Activated CD4-positive, alpha-beta memory T cell treated with anti-CD3 and anti-CD28 coated beads, Interleukin-2, amount 10 ng/mL, durations not matched to agents 7 days and 5 days (primary cell): ENCODE data around the gene CDH13. TPM values are rescaled to one million over a fixed set of nuclear protein-coding genes. Genes with fewer than 3 reads are reported as not detected.

Source experiments
- CTCF ChIA-PET: fragments of 350-600 bp; sonication (Branson Sonifier 250); formaldehyde crosslinking; loops from one replicate; lab custom pipeline; 2021; ENCODE audit warnings: antibody characterized with exemption, inconsistent platforms; lab: Charles Lee
- POLR2A ChIA-PET: fragments of 350-600 bp; sonication (Branson Sonifier 250); formaldehyde crosslinking; loops from one replicate; lab custom pipeline; 2021; ENCODE audit warnings: antibody characterized with exemption; lab: Charles Lee
- DNase-seq: peaks from one replicate; pipeline ENCODE4 v3.0.0-alpha.2; 2020
- H3K27ac Mint-ChIP-seq: one replicate; pipeline ENCODE4 v1.8.0; 2021; ENCODE audit warnings: mild to moderate bottlenecking, mixed read lengths
- H3K27me3 Mint-ChIP-seq: one replicate; pipeline ENCODE4 v1.8.0; 2021; ENCODE audit warnings: mixed read lengths
- H3K36me3 Mint-ChIP-seq: one replicate; pipeline ENCODE4 v1.8.0; 2021; ENCODE audit warnings: low read depth, mixed read lengths
- H3K4me1 Mint-ChIP-seq: one replicate; pipeline ENCODE4 v1.8.0; 2021; ENCODE audit warnings: mixed read lengths
- H3K4me3 Mint-ChIP-seq: one replicate; pipeline ENCODE4 v1.8.0; 2021; ENCODE audit warnings: mild to moderate bottlenecking, mixed read lengths
- H3K9me3 Mint-ChIP-seq: one replicate; pipeline ENCODE4 v1.8.0; 2021; ENCODE audit warnings: mixed read lengths
- total RNA-seq, 2 experiments: library from RNA; stranded (reverse); gene quantifications; one replicate each; pipeline ENCODE4 v1.2.3, GENCODE V29; 2021

Gene CDH13
- total RNA-seq, 2 experiments from 2014 or later, result not detected

DNA sequence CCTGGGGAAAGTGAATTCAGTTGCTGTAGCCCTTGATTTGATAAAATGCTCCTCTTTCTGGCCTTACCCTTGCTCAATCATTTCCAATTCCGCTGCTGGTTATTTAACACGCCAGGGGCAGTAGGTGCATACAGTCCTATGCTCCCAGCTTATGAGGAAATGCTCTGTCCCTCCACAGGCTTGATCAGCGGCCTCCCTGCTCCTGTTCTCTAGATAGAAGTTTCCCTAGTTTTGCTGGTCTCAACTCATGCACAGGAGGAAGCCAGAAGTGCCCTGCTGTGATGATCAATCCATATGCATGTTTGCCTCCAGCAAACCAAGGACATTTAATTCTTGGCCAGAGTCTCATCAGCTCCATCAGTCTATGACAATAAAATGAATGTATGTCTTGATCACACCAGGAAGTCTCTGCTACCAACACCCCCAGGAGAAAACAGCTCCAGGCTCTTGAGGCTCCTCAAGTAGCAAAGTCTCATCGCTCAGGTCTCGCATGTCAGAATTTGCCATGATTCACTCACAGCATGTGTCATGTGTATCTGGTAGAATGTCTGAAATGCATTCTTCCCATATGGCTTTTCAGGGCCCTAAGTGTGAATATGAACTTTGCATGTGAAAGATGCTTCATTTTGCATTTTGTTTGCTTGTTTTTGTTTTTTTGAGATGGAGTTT lies 208.9 kb downstream of the CDH13 start:
- CTCF ChIA-PET, result no interaction called here
- no peaks in the 10 kb centered on the region for H3K4me1 Mint-ChIP-seq
- H3K9me3 Mint-ChIP-seq, result peaks cover under 1% of the 10 kb centered on the region
- H3K27me3 Mint-ChIP-seq, result no peaks in the 10 kb centered on the region
- POLR2A ChIA-PET, result no interaction called here
- H3K36me3 Mint-ChIP-seq, result no peaks in the 10 kb centered on the region
- no peak for DNase-seq
- H3K27ac Mint-ChIP-seq, result no peak overlapping the region
- H3K4me3 Mint-ChIP-seq, result no peak overlapping the region

- H3K4me1 Mint-ChIP-seq, result no peaks in the 10 kb centered on the region
- no peak overlapping the region for H3K4me3 Mint-ChIP-seq
- no peaks in the 10 kb centered on the region for H3K36me3 Mint-ChIP-seq
- CTCF ChIA-PET, result no interaction called here
- POLR2A ChIA-PET, result no interaction called here
- H3K9me3 Mint-ChIP-seq, result peaks cover 5% of the 10 kb centered on the region
- H3K27ac Mint-ChIP-seq, result no peak overlapping the region
- DNase-seq, result no peak
- H3K27me3 Mint-ChIP-seq, result no peaks in the 10 kb centered on the region
These were observed 214.3 kb downstream of the CDH13 start for GRCh38 chr16:82841108-82841507.

DNA sequence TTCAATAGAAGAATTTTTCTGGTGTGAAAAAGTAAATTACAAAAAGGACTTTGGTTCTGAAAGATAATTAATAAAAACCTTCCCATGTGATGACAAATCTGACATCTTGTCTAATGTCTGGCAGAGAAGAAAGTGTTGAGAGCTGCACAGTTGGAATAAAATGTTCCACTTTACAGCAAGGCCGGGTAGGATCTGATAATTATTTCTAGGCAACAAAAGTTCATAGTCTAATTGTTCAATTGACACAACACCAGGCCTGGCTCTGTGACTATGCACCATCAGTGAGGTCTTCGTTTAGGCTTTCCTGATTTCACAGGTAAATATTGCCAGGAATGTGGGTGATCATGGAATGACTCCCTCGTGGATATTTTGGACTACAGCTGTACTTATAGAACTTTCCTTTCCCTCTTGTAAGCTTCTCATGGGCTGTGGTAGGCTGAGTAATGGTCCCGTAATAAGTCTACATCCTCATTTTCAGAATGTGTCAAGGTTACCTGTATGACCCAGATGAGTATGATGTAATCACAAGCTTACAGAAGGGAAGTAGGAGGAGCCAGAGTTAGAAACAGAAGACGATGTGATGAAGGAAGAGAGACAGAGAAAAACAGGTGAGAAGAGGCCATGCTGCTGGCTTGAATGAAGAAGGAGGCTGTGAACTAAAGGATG lies 217.0 kb downstream of the CDH13 start:
- DNase-seq, result no peak
- no peak overlapping the region for H3K27ac Mint-ChIP-seq
- POLR2A ChIA-PET, result no interaction called here
- CTCF ChIA-PET, result no interaction called here
- no peak overlapping the region for H3K4me3 Mint-ChIP-seq
- no peaks in the 10 kb centered on the region for H3K4me1 Mint-ChIP-seq
- peaks cover 5% of the 10 kb centered on the region for H3K9me3 Mint-ChIP-seq
- H3K27me3 Mint-ChIP-seq, result no peaks in the 10 kb centered on the region
- H3K36me3 Mint-ChIP-seq, result no peaks in the 10 kb centered on the region

GRCh38 chr16:82845116-82845515 lies 218.3 kb downstream of the CDH13 start:
- Mint-ChIP-seq H3K4me3 (no peak overlapping the region), H3K4me1 (no peaks in the 10 kb centered on the region), H3K27me3 (no peaks in the 10 kb centered on the region), H3K9me3 (peaks cover 5% of the 10 kb centered on the region), H3K27ac (no peak overlapping the region), H3K36me3 (no peaks in the 10 kb centered on the region)
- POLR2A ChIA-PET, result no interaction called here
- DNase-seq, result no peak
- CTCF ChIA-PET, result interaction anchor here (0.6 kb wide), 1 partner anchor 1827 kb away, joined by 4 read pairs; no protein-coding TSS in a partner anchor

DNA sequence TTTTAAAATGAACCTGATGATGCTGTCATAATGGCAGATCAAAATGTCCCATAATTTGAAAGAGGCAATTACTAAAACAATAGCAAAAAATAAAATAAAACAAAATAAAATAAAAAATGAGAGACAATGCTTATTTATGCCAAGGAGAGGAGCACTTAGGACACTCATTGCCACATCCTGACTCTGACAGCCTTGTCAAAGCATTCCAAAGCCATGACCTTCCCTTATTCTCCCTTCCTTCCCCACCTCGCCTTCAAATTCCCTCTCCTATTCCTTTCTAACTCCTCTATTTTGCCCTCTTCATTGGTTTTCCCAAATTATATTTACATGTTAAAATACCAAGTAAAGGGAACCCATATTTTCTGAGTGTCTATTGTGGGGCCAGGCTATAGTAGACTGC lies 220.0 kb downstream of the CDH13 start:
- Mint-ChIP-seq H3K4me1 (no peaks in the 10 kb centered on the region), H3K27ac (no peak overlapping the region), H3K27me3 (peaks cover 2% of the 10 kb centered on the region), H3K4me3 (no peak overlapping the region), H3K9me3 (peaks cover 3% of the 10 kb centered on the region), H3K36me3 (no peaks in the 10 kb centered on the region)
- no peak for DNase-seq
- POLR2A ChIA-PET, result no interaction called here
- CTCF ChIA-PET, result no interaction called here

DNA sequence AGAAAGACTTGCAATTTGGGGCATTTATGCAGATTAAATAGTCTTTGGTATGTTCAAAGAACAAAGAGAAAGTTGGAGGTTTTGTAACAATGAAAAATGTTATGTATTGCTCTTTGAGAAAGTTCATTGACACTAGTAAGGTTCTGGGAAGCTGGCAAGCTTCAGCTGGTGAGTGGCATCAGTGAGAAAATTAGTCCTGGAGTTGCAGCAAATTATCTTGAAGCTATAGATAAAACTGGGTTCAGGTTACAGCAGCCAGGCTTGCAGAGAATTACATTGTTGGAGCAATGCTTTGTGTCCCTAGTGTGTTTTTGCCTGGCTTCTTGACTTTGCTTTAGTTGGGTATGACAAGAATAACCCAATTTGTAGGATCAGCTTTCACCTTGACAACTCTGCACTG lies 221.2 kb downstream of the CDH13 start:
- Mint-ChIP-seq H3K27me3 (peaks cover 3% of the 10 kb centered on the region), H3K4me1 (no peaks in the 10 kb centered on the region), H3K27ac (no peak overlapping the region), H3K36me3 (no peaks in the 10 kb centered on the region), H3K9me3 (peaks cover 3% of the 10 kb centered on the region), H3K4me3 (no peak overlapping the region)
- CTCF ChIA-PET, result no interaction called here
- POLR2A ChIA-PET, result no interaction called here
- DNase-seq, result no peak

GRCh38 chr16:82852388-82853008 lies 225.7 kb downstream of the CDH13 start:
- Mint-ChIP-seq H3K27ac (no peak overlapping the region), H3K4me3 (no peak overlapping the region), H3K4me1 (no peaks in the 10 kb centered on the region), H3K36me3 (no peaks in the 10 kb centered on the region), H3K27me3 (peaks cover 3% of the 10 kb centered on the region), H3K9me3 (peaks cover 2% of the 10 kb centered on the region)
- ChIA-PET CTCF (no interaction called here), POLR2A (no interaction called here)
- no peak for DNase-seq

- ChIA-PET POLR2A (no interaction called here), CTCF (no interaction called here)
- no peak overlapping the region for H3K4me3 Mint-ChIP-seq
- DNase-seq, result no peak
- peaks cover 4% of the 10 kb centered on the region for H3K9me3 Mint-ChIP-seq
- H3K27ac Mint-ChIP-seq, result no peak overlapping the region
- H3K27me3 Mint-ChIP-seq, result peaks cover 3% of the 10 kb centered on the region
- no peaks in the 10 kb centered on the region for H3K36me3 Mint-ChIP-seq
- no peaks in the 10 kb centered on the region for H3K4me1 Mint-ChIP-seq
These were observed 228.7 kb downstream of the CDH13 start for GRCh38 chr16:82855471-82855870.

DNA sequence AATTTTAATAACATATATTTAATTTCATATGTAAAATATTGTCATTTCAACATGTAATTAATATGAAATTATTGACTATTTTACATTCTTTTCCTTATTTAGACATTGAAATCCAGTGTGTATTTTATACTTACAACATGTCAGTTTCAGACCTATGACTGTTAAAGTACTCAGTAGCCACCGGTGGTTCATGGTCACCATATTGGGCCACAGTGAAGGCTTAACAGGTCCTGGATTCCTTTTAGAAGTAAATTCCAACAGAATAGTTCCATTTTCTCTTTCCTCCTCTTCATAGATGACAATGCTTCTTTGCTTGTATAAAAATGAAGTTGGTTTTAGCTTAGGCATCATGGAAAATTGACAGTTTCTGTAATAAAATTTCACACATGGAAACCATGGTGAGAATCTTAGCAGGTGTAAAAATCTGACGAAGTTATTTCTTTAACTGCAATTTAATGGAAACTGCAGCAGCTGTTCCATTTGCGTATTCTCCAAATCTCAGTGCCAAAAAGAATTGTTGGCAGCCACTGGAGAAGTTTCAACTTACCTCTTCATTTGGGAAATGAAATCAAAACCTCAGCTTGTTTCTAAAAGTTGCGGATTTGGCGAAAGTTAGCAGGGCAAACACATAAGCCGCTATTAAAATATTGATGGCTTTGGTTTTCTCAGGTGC lies 231.1 kb downstream of the CDH13 start:
- Mint-ChIP-seq H3K9me3 (peaks cover 4% of the 10 kb centered on the region), H3K36me3 (no peaks in the 10 kb centered on the region), H3K4me3 (no peak overlapping the region), H3K27me3 (no peaks in the 10 kb centered on the region), H3K27ac (no peak overlapping the region), H3K4me1 (no peaks in the 10 kb centered on the region)
- POLR2A ChIA-PET, result no interaction called here
- CTCF ChIA-PET, result no interaction called here
- no peak for DNase-seq

GRCh38 chr16:82859662-82860061 lies 232.9 kb downstream of the CDH13 start:
- ChIA-PET POLR2A (no interaction called here), CTCF (no interaction called here)
- DNase-seq, result no peak
- H3K4me3 Mint-ChIP-seq, result no peak overlapping the region
- H3K27me3 Mint-ChIP-seq, result no peaks in the 10 kb centered on the region
- no peaks in the 10 kb centered on the region for H3K4me1 Mint-ChIP-seq
- peaks cover 4% of the 10 kb centered on the region for H3K9me3 Mint-ChIP-seq
- H3K27ac Mint-ChIP-seq, result no peak overlapping the region
- H3K36me3 Mint-ChIP-seq, result no peaks in the 10 kb centered on the region

DNA sequence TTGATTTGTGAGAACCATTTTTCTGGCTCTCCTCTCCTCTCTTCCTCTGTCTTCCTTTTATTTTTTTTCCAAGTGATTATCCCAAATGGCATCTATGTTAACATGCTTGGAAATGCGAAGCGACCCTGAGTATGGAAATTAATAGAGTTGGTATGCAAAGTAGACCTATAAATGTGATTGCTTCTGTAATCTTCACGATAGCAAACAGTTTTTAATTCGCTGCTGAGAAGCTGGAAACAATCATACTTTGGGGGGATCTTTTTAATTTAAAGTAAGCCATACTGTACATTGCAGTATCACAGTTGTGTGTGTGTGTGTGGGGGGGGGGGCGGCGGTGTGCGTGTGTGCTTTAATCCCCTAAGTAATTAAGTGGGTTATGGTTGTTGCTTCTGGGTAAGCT lies 233.3 kb downstream of the CDH13 start:
- Mint-ChIP-seq H3K4me3 (no peak overlapping the region), H3K36me3 (no peaks in the 10 kb centered on the region), H3K27ac (no peak overlapping the region), H3K27me3 (no peaks in the 10 kb centered on the region), H3K4me1 (no peaks in the 10 kb centered on the region), H3K9me3 (peaks cover 4% of the 10 kb centered on the region)
- DNase-seq, result no peak
- ChIA-PET POLR2A (no interaction called here), CTCF (no interaction called here)

- Mint-ChIP-seq H3K36me3 (no peaks in the 10 kb centered on the region), H3K27ac (no peak overlapping the region), H3K27me3 (no peaks in the 10 kb centered on the region), H3K4me1 (no peaks in the 10 kb centered on the region), H3K4me3 (no peak overlapping the region), H3K9me3 (peaks cover 7% of the 10 kb centered on the region)
- DNase-seq, result no peak
- POLR2A ChIA-PET, result no interaction called here
- CTCF ChIA-PET, result interaction anchor here (0.6 kb wide), 1 partner anchor 598 kb away, joined by 3 read pairs; no protein-coding TSS in a partner anchor
These were observed 235.3 kb downstream of the CDH13 start for GRCh38 chr16:82862057-82862456.

DNA sequence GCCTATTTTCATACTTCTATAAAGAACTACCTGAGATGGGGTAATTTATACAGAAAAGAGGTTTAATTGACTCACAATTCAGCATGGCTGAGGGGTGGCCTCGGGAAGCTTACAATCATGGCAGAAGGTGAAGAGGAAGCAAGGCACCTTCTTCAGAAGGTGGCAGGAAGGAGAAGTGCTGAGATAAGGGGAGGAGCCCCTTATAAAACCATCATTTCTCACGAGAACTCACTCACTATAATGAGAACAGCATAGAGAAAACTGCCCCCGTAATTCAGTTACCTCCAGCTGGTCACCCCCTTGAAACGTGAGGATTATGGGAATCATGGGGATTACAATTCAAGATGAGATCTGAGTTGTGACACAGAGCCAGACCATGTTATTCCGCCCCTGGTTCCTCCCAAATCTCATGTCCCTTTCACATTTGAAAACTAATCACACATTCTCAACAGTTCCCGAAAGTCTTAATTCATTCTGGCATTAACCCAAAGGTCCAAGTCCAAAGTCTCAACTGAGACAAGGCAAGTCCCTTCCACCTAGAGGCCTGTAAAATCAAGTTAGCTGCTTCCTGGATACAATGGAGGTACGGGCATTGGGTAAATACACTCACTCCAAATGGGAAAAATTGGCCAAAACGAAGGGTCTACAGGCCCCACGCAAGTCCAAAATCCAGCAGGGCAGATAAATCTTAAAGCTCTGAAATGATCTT lies 237.7 kb downstream of the CDH13 start:
- no peak for DNase-seq
- Mint-ChIP-seq H3K9me3 (peaks cover 10% of the 10 kb centered on the region), H3K4me1 (no peaks in the 10 kb centered on the region), H3K27me3 (no peaks in the 10 kb centered on the region), H3K4me3 (no peak overlapping the region), H3K27ac (no peak overlapping the region), H3K36me3 (no peaks in the 10 kb centered on the region)
- ChIA-PET CTCF (no interaction called here), POLR2A (no interaction called here)
